ENCODE measurements around the gene PLA2G4B. TPM values are rescaled to one million over a fixed set of nuclear protein-coding genes. Genes with fewer than 3 reads are reported as not detected.

The PLA2G4B gene, protein sequence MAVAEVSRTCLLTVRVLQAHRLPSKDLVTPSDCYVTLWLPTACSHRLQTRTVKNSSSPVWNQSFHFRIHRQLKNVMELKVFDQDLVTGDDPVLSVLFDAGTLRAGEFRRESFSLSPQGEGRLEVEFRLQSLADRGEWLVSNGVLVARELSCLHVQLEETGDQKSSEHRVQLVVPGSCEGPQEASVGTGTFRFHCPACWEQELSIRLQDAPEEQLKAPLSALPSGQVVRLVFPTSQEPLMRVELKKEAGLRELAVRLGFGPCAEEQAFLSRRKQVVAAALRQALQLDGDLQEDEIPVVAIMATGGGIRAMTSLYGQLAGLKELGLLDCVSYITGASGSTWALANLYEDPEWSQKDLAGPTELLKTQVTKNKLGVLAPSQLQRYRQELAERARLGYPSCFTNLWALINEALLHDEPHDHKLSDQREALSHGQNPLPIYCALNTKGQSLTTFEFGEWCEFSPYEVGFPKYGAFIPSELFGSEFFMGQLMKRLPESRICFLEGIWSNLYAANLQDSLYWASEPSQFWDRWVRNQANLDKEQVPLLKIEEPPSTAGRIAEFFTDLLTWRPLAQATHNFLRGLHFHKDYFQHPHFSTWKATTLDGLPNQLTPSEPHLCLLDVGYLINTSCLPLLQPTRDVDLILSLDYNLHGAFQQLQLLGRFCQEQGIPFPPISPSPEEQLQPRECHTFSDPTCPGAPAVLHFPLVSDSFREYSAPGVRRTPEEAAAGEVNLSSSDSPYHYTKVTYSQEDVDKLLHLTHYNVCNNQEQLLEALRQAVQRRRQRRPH
- 1 to 10 TPM; 4.1 to 4.5 TPM for total RNA-seq

DNA sequence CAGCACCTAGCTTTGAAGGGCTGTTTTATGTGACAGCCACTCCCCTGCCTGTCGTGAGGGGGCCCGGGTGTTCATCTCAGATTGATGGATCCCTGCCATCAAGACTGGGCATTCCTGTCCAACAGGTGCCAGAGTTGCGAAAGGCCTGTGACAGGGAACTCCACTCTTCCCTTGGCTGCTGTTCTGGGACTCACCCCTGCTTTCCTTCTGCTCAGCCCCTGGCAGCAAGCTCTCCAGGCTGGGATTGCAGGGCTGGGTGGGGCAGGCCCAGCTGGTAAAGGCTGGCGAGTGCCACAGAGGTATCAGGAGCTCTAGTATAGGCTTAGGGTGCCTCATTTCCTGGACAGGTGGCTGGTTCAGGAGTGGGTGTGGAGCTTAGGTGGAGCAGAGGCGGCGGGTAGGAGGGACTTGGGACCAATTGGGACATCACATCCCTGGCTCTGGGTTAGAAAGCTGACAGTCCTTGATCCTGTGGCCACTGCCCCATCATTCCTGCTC, at the start of gene PLA2G4B:
PLA2G4B (plus strand) TSS at position 448 of the 498 bp plus-strand sequence. CDS start 67 bp downstream, outside the sequence.
- ChIA-PET CTCF (interaction anchor here (0.5 kb wide), 1 partner anchor 229 kb away, joined by 3 read pairs; no protein-coding TSS in a partner anchor), POLR2A (no interaction called here)

GRCh38 chr15:41789236-41789635, 49.4 kb upstream of the PLA2G4B start:
- CTCF ChIA-PET = interaction anchor here (1.3 to 4.1 kb wide), 2 partner anchors 16 to 185 kb away, joined by 3 to 12 read pairs; partner anchors contain the start of gene MAPKBP1
- POLR2A ChIA-PET = no interaction called here

DNA sequence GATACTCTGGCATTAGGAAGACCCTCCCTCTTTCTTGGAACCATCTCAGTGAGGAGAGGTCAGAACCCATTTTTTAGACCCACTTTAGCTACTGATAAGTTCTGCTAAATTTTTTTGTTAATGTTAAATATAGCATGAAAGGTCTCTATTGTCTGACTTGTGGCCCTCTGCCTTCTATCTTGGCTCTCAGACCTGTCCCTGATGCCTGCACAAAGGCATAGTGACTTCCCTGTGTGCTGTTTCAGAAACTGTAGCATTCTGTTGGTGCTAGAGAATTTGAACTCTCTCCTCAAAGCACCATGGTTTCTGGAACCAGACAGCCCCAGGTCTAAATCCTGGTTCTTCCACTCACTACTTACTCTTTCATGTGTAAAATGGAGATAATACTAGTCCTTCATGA, 49.0 kb upstream of the PLA2G4B start:
- ChIA-PET POLR2A (no interaction called here), CTCF (interaction anchor here (1.3 to 4.1 kb wide), 2 partner anchors 16 to 186 kb away, joined by 3 to 12 read pairs; partner anchors contain the start of gene MAPKBP1)

DNA sequence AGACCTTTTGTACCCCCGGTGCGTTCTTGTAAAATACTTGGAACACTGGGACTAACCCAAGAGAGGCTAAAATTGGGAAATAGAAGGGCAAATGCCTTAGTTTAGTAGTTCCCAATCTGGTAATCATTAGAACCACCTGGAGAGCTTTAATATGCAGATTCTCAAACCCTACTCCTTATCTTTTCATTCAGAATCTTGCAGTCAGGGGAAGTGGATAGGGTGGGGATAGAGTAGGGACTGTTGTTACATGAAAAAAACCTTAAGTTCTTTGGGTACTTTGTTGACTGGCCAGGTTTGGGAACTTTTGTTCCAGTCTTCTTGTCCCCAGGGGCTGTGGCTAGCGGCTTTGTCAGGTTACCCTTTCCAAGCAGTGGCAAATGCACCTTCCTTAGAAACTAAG, 48.5 kb upstream of the PLA2G4B start:
- CTCF ChIA-PET = interaction anchor here (4.1 kb wide), 1 partner anchor 17 kb away, joined by 12 read pairs; the partner anchor contains the start of gene MAPKBP1
- POLR2A ChIA-PET = interaction anchor here (0.6 kb wide), 1 partner anchor 8 kb away, joined by 4 read pairs; no protein-coding TSS in a partner anchor

- ChIA-PET CTCF (interaction anchor here (0.8 to 4.1 kb wide), 2 partner anchors 18 to 114 kb away, joined by 3 to 12 read pairs; partner anchors contain the start of gene MAPKBP1), POLR2A (interaction anchor here (0.6 kb wide), 1 partner anchor 9 kb away, joined by 4 read pairs; no protein-coding TSS in a partner anchor)
These were observed 47.7 kb upstream of the PLA2G4B start for GRCh38 chr15:41790756-41791546.

DNA sequence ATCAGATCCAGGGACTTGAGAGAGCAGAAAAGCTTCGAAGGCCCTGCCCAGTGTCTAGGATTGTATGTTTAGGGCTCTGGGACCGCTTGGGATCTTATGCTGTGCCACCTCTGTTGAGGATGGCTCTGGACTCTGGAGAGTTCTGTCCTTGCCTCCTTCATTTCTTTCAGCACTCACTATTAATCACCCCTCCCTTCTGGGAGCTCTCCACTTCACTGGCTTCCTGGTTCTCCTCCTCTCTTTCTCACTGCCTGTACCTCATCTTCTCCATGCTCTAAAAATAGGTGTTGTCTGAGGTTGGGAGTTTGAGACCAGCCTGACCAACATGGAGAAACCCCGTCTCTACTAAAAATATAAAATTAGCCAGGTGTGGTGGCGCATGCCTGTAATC, 47.1 kb upstream of the PLA2G4B start:
- ChIA-PET CTCF (interaction anchor here (0.8 to 4.1 kb wide), 2 partner anchors 18 to 113 kb away, joined by 3 to 12 read pairs; partner anchors contain the start of gene MAPKBP1), POLR2A (no interaction called here)

DNA sequence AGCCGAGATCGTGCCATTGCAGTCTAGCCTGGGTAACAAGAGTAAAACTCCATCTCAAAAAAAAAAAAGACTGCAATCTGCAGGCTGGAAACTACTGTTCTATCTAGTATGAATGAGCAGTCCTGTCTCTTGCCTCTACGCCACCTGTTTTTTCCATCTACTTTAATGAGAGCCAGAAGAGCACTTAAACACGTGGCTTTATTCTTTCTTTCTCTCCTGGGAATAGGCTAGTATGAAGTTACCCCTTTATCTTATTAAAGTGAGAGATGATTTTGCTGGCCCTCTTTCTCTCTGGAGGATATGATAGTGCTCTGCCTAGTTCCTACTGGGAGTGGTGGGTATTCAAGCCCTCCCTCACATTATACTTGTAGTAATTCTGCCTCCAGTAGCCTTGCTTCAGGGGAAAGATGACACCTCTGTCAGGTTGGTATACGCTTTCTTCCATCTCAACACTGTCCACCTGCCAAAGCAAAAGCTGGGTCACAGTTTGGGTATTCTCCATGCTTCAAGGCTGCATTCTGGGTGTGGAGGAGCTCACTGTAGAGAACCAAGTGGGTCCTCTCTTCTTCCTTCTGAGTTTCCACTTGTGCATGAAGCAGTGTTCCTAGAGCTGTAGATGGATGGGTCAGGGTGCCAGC, 46.5 kb upstream of the PLA2G4B start:
- ChIA-PET POLR2A (no interaction called here), CTCF (interaction anchor here (4.1 kb wide), 1 partner anchor 19 kb away, joined by 12 read pairs; the partner anchor contains the start of gene MAPKBP1)

DNA sequence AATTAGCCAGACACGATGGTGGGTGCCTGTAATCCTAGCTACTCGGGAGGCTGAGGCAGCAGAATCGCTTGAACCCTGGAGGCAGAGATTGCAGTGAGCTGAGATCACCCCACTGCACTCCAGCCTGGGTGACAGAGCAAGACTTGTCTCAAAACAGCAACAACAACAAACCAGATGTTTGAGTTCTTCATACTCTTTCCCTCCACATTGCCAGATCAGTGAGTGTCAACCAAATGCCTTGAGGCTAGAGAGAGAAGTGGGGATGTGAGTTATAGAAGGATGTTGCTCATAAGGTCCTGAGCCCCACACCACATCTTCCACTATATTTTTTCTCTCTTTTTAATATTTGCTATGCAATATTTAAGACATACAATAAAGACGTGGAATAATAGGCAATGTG, 44.6 kb upstream of the PLA2G4B start:
- ChIA-PET CTCF (interaction anchor here (1.1 to 1.5 kb wide), 2 partner anchors 17 to 190 kb away, joined by 4 to 5 read pairs; no protein-coding TSS in a partner anchor), POLR2A (no interaction called here)

- ChIA-PET CTCF (no interaction called here), POLR2A (no interaction called here)
These were observed 42.4 kb upstream of the PLA2G4B start for GRCh38 chr15:41795996-41796856.

GRCh38 chr15:41797201-41797944, 41.3 kb upstream of the PLA2G4B start:
- ChIA-PET POLR2A (interaction anchor here (0.6 kb wide), 1 partner anchor 13 kb away, joined by 5 read pairs; no protein-coding TSS in a partner anchor), CTCF (no interaction called here)

GRCh38 chr15:41798607-41799487, 39.8 kb upstream of the PLA2G4B start:
- ChIA-PET POLR2A (no interaction called here), CTCF (no interaction called here)

DNA sequence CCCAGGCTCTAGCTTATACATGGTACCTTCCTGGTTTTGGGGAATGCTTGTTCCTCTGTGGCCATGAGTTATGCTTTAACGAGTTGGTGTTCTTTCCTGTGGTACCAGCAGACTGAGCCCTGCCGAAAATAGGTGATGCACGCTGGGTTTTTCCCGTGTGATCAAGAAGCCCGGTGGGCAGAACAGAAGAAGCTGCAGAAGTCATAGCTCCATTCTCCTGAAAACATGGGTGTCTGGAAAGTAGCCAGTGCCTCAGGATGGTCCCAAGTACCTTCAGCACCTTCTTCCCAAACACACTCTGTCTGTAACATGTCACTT, 39.2 kb upstream of the PLA2G4B start:
- ChIA-PET CTCF (no interaction called here), POLR2A (no interaction called here)

GRCh38 chr15:41801185-41801584, 37.5 kb upstream of the PLA2G4B start:
- CTCF ChIA-PET = no interaction called here
- POLR2A ChIA-PET = no interaction called here

GRCh38 chr15:41801850-41802455, 36.7 kb upstream of the PLA2G4B start:
- ChIA-PET CTCF (interaction anchor here (1.3 kb wide), 1 partner anchor 9 kb away, joined by 4 read pairs; no protein-coding TSS in a partner anchor), POLR2A (no interaction called here)

GRCh38 chr15:41804361-41804760, 34.3 kb upstream of the PLA2G4B start:
- ChIA-PET POLR2A (no interaction called here), CTCF (no interaction called here)
